Measurements from ENCODE around the gene ATAD3B. TPM values are rescaled to one million over a fixed set of nuclear protein-coding genes. Genes with fewer than 3 reads are reported as not detected.
"Not testable (repeated sequence)": the region's sequence is repeated elsewhere in the genome, so short reads cannot be mapped to it uniquely, and the experiment has no call there.

ATAD3B gene
- polyA plus RNA-seq, 3 donors: 2.3 to 23.3 (median 2.3) TPM

GRCh38 chr1:1449099-1449739 lies 22.3 kb upstream of the ATAD3B start, which contains the start of gene ATAD3C:
TSS of gene ATAD3C (plus strand) at chr1:1449689. CDS start at chr1:1450684, 995 bp downstream.
- intact Hi-C loops (cut with micrococcal nuclease): no loop called here

GRCh38 chr1:1450616-1451015 lies 20.9 kb upstream of the ATAD3B start:
- H3K4me2 ChIP-seq (replicated peaks; ENCODE audit: extremely low read depth, low read length, poor library complexity, severe bottlenecking); H3K4me1 ChIP-seq (ENCODE audit: control insufficient read depth in 1 of 2, insufficient read depth in 2 of 2, low read length in 2 of 2); intact Hi-C loops (cut with micrococcal nuclease); H3K36me3 Mint-ChIP-seq; H3K9me3 ChIP-seq (replicated peaks in 1 of 2; ENCODE audit: control insufficient read depth in 1 of 2, insufficient read depth in 1 of 2, low read length in 2 of 2); H3K4me3 ChIP-seq (replicated peaks in 1 of 3; ENCODE audit: low read depth in 2 of 3, low read length in 3 of 3); H4K20me1 ChIP-seq (ENCODE audit: insufficient read depth, low read length); H3K27ac ChIP-seq (ENCODE audit: low read depth in 1 of 2, low read length in 2 of 2); H3K9ac ChIP-seq (ENCODE audit: insufficient read depth, low read length, poor library complexity, severe bottlenecking); H3K36me3 ChIP-seq (replicated peaks in 1 of 2; ENCODE audit: control insufficient read depth in 1 of 2, insufficient read depth in 2 of 2, low read length in 2 of 2); DNase-seq; H3K79me2 ChIP-seq (ENCODE audit: insufficient read depth, low read length); H3K4me3 Mint-ChIP-seq; H3K27ac Mint-ChIP-seq; H3K4me1 Mint-ChIP-seq; H3K27me3 ChIP-seq (ENCODE audit: control insufficient read depth in 2 of 2, insufficient read depth in 2 of 2, low read length in 2 of 2); H2AFZ ChIP-seq (ENCODE audit: insufficient read depth, low read depth, low read length, poor library complexity, severe bottlenecking); H3K9me3 Mint-ChIP-seq: not testable (repeated sequence)
- peaks cover 1 to 22% (median 2%) of the 10 kb centered on the region in 3 donors for H3K27me3 Mint-ChIP-seq (ENCODE audit: low read depth in 3 of 3)
- 90% methylated on average over 8 of the region's 22 CpGs for WGBS (ENCODE audit: insufficient coverage)

More at GRCh38 chr1:1449099-1449739, 22.3 kb upstream of the ATAD3B start, which contains the start of gene ATAD3C:
- TF ChIP-seq CTCF (IDR thresholded peaks at IDR 0.05): no peak
- Mint-ChIP-seq H3K9me3 (no peaks in the 10 kb centered on the region), H3K27ac (no peak within 1 kb of the TSS), H3K4me1 (no peaks in the 10 kb centered on the region), H3K36me3 (no peaks in the 10 kb centered on the region), H3K27me3 (ENCODE audit: low read depth in 3 of 3) (peaks cover 2 to 14% (median 3%) of the 10 kb centered on the region in 3 donors), H3K4me3 (no peak within 1 kb of the TSS)
- no peaks in the 10 kb centered on the region for H3K36me3 ChIP-seq (replicated peaks in 1 of 2; ENCODE audit: control insufficient read depth in 1 of 2, insufficient read depth in 2 of 2, low read length in 2 of 2)
- no peaks in the 10 kb centered on the region for H3K4me1 ChIP-seq (ENCODE audit: control insufficient read depth in 1 of 2, insufficient read depth in 2 of 2, low read length in 2 of 2)
- no peak within 1 kb of the TSS for H3K4me2 ChIP-seq (replicated peaks; ENCODE audit: extremely low read depth, low read length, poor library complexity, severe bottlenecking)
- no peaks in the 10 kb centered on the region for H3K79me2 ChIP-seq (ENCODE audit: insufficient read depth, low read length)
- H3K4me3 ChIP-seq (replicated peaks in 1 of 3; ENCODE audit: low read depth in 2 of 3, low read length in 3 of 3): no peak within 1 kb of the TSS
- no peak within 1 kb of the TSS for H3K27ac ChIP-seq (ENCODE audit: low read depth in 1 of 2, low read length in 2 of 2)
- no peaks in the 10 kb centered on the region for H4K20me1 ChIP-seq (ENCODE audit: insufficient read depth, low read length)
- no peak for DNase-seq
- no CpG with 5 or more reads among the region's 6 CpGs for WGBS (ENCODE audit: insufficient coverage)
- no peaks in the 10 kb centered on the region for H3K27me3 ChIP-seq (ENCODE audit: control insufficient read depth in 2 of 2, insufficient read depth in 2 of 2, low read length in 2 of 2)
- no peak within 1 kb of the TSS for H3K9ac ChIP-seq (ENCODE audit: insufficient read depth, low read length, poor library complexity, severe bottlenecking)
- H2AFZ ChIP-seq (ENCODE audit: insufficient read depth, low read depth, low read length, poor library complexity, severe bottlenecking): no peak within 1 kb of the TSS
- no peaks in the 10 kb centered on the region for H3K9me3 ChIP-seq (replicated peaks in 1 of 2; ENCODE audit: control insufficient read depth in 1 of 2, insufficient read depth in 1 of 2, low read length in 2 of 2)

Data from CD14-positive monocyte (primary cell).